HG03196 (cell line): ENCODE results near the gene PSMD5.

Experiments used
- ATAC-seq: cut with Tn5 transposase; IDR thresholded peaks from one replicate; pipeline ENCODE4 v1.9.1; 2021; ENCODE audit not compliant: unreplicated experiment

The PSMD5 gene

GRCh38 chr9:120842685-120843485 lies at the start of gene PSMD5:
TSS of gene PSMD5 (minus strand) at chr9:120842922. CDS start at chr9:120842909, 13 bp downstream.
- peak; percentile 99 for ATAC-seq

GRCh38 chr9:120891884-120892747 lies 49.4 kb upstream of the PSMD5 start:
- peak; percentile 31 for ATAC-seq

GRCh38 chr9:120891245-120891883 lies 48.6 kb upstream of the PSMD5 start:
- ATAC-seq = no peak

- ATAC-seq = no peak
Observed at GRCh38 chr9:120890320-120891244, 47.9 kb upstream of the PSMD5 start.

DNA sequence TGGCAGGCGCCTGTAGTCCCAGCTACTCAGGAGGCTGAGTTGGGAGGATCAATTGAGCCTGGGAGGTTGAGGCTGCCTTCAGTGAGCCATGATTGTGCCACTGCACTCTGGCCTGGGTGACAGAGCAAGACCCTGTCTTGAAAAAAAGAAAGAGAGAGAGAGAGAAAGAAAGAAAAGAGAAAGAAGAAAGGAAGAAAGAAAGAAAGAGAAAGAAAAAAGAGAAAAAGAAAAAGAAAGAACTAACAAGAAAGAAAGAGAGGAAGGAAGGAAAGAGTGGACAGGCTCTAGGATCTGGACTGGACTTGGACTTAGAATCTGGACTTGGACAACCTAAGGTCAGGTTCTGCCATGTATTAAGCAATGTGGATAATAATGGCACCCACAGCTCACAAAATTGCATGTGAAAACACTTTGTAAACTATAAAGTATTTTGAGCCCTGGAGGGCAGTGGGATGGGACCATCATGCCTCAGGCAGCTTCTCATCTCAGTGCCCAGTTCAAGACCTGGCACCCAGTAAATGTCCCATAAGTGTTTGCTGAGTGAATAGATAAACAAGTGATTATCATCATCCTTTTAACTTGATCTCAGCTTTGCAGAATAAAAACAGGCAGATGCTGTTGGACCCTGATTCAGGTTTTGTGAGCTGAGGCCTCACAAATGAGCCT lies 47.0 kb upstream of the PSMD5 start:
- ATAC-seq = no peak

- ATAC-seq = no peak
Observed at GRCh38 chr9:120888626-120889025, 45.9 kb upstream of the PSMD5 start.

DNA sequence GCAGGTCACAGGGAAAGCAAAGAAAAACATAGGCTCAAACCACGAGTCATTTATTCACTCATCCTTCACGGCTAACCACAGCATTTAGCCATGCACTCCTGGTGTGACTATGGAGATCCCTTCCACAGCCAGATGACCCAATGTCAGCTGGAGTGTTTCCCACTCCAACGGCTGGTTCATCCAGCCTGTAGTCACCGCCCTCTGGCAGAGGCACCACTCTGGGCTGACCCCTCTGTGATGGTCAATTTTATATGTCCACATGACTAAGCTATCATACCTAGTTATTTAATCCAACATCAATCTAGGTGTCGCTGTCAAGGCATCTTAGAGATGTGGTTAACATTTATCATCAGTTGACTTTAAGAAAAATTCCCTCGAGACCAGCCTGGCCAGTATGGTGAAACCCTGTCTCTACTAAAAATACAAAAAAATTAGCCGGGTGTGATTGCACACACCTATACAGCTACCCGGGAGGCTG lies 43.8 kb upstream of the PSMD5 start:
- no peak for ATAC-seq

- ATAC-seq = no peak
Observed at GRCh38 chr9:120885958-120886357, 43.2 kb upstream of the PSMD5 start.

GRCh38 chr9:120885457-120885856 lies 42.7 kb upstream of the PSMD5 start:
- ATAC-seq = no peak

- ATAC-seq = no peak
Observed at GRCh38 chr9:120883608-120883996, 40.9 kb upstream of the PSMD5 start.

DNA sequence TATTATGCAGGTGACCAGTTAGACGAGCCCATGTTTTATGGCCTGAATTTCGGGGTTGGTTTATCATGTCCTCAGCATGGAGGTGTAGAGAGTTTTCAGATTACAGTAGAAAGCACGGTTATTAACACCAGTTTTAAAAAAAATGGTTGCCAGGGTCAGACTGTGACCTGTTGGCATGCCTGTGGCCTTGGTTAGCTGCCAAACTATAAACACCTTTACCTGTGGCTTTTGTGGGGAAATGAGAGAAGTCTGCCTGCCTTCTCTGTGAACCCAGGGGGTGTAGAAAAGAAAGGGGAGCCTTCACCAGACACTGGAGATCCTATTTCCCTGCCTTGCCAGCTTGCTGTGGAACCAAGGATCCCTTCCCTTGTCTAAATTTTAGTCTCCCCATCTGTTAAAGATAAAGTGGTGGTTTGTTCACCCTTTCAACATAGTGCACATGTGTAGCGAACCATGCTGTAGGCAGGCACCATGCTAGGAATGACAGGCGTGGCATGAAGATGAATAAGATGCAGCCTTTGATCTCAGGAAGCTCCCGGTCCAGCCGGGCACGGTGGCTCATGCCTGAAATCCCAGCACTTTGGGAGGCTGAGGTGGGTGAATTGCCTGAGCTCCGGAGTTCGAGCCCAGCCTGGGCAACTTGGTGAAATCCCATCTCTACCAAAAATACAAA lies 40.3 kb upstream of the PSMD5 start:
- ATAC-seq = no peak

DNA sequence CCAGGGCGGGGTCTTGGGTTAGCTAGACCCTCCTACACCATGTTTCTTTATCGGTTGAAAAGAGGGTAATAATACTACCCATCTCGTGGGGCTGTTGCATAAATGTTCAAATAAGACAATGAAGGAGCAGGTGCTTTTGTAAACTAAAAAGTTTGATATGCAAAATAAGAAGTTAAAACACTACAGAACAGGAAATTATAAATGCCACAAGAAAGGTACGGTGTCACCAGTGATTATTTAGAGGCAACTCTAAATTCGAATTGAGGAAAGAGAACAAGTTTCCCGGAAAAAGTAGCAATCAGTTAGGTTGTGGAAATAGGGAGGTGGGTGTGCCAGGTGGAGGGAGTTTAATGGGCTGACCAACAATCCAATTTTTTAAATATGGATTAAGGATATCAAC lies 36.7 kb upstream of the PSMD5 start:
- ATAC-seq = no peak

- ATAC-seq = no peak
Observed at GRCh38 chr9:120878188-120879130, 35.7 kb upstream of the PSMD5 start.

DNA sequence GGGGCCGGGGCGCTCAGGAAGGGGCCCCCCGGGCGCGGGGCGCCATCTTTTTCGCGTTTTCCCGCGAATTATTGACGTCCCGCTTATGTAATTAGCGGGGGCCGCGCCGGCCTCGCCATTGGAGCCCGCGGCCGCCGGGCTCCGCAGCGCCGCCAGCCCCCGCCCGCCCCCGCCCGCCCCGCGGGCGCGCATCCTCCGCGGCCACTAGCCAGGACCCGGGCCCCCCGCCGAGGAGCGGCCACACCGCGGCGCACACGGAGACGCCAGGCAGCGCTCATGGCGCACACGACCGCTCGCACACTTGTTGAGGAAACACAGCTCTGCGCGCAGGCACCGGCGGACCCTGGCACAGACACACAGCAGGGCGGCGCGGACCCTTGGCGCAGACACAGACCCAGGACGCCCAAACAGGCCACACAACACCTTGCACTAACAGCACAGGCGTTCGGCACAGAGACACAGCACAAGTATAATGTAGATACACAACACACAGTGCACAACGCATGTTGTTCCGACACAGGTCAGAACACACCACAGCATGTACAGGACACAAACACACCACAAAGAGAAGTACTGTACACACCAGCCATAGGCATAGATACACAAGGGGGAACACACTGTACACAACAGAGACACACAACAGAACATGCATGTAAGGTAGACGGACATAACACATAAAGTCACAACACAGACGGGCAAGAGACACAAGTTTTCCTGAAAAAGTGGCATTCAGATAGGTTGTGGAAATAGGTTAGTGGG lies 34.7 kb upstream of the PSMD5 start:
- peak; percentile 36 for ATAC-seq

GRCh38 chr9:120876842-120877240 lies 34.1 kb upstream of the PSMD5 start, which contains the start of gene PHF19:
TSS of gene PHF19 (minus strand) at chr9:120877188. CDS start at chr9:120874741, 2,447 bp downstream.
- ATAC-seq = peak; percentile 2

GRCh38 chr9:120875954-120876841 lies 33.5 kb upstream of the PSMD5 start:
- peak; percentile 48 for ATAC-seq
